Measurements from ENCODE around the gene FMN2. TPM values are rescaled to one million over a fixed set of nuclear protein-coding genes. Genes with fewer than 3 reads are reported as not detected.

Gene FMN2
- total RNA-seq, 1 experiment from 2014 or later: not detected

- H3K4me1 ChIP-seq (ENCODE audit: low read length): no peaks in the 10 kb centered on the region
- H2AFZ ChIP-seq (ENCODE audit: low read length): no peak overlapping the region
- H3K9me3 ChIP-seq (ENCODE audit: low read length): no peaks in the 10 kb centered on the region
- H3K79me2 ChIP-seq (ENCODE audit: low read length): no peaks in the 10 kb centered on the region
- no peak for DNase-seq
- H3K4me2 ChIP-seq (ENCODE audit: low read depth, low read length, poor library complexity, severe bottlenecking): no peak overlapping the region
- no peak overlapping the region for H3K4me3 ChIP-seq (ENCODE audit: low read length)
- H3K9ac ChIP-seq (ENCODE audit: low read length): no peak overlapping the region
- H3K27me3 ChIP-seq (ENCODE audit: low read length): no peaks in the 10 kb centered on the region
- H4K20me1 ChIP-seq (ENCODE audit: insufficient read depth, low read depth, low read length): no peaks in the 10 kb centered on the region
- H3K9me2 ChIP-seq (replicated peaks; ENCODE audit: insufficient read depth, low read length): no peaks in the 10 kb centered on the region
- no peak overlapping the region for H3K27ac ChIP-seq (ENCODE audit: low read length)
- H3K36me3 ChIP-seq (ENCODE audit: insufficient read depth, low read length): no peaks in the 10 kb centered on the region
Observed at GRCh38 chr1:240499012-240499411, 407.3 kb downstream of the FMN2 start.

GRCh38 chr1:240500647-240501046 is 409.0 kb downstream of the FMN2 start:
- DNase-seq: no peak
- Histone ChIP-seq H3K27ac (ENCODE audit: low read length) (no peak overlapping the region), H3K4me1 (ENCODE audit: low read length) (no peaks in the 10 kb centered on the region), H3K9me2 (replicated peaks; ENCODE audit: insufficient read depth, low read length) (no peaks in the 10 kb centered on the region), H3K79me2 (ENCODE audit: low read length) (no peaks in the 10 kb centered on the region), H3K27me3 (ENCODE audit: low read length) (no peaks in the 10 kb centered on the region), H3K4me3 (ENCODE audit: low read length) (no peak overlapping the region), H3K9me3 (ENCODE audit: low read length) (0 out of 2 replicates have a peak, but pooled peaks cover 3% of the 10 kb centered on the region), H2AFZ (ENCODE audit: low read length) (no peak overlapping the region), H3K4me2 (ENCODE audit: low read depth, low read length, poor library complexity, severe bottlenecking) (no peak overlapping the region), H3K9ac (ENCODE audit: low read length) (no peak overlapping the region), H3K36me3 (ENCODE audit: insufficient read depth, low read length) (no peaks in the 10 kb centered on the region), H4K20me1 (ENCODE audit: insufficient read depth, low read depth, low read length) (no peaks in the 10 kb centered on the region)

GRCh38 chr1:240501115-240501514 is 409.4 kb downstream of the FMN2 start:
- no peaks in the 10 kb centered on the region for H3K9me2 ChIP-seq (replicated peaks; ENCODE audit: insufficient read depth, low read length)
- no peak overlapping the region for H3K9ac ChIP-seq (ENCODE audit: low read length)
- no peaks in the 10 kb centered on the region for H3K4me1 ChIP-seq (ENCODE audit: low read length)
- no peak overlapping the region for H3K27ac ChIP-seq (ENCODE audit: low read length)
- no peak overlapping the region for H3K4me3 ChIP-seq (ENCODE audit: low read length)
- H3K27me3 ChIP-seq (ENCODE audit: low read length): no peaks in the 10 kb centered on the region
- H3K36me3 ChIP-seq (ENCODE audit: insufficient read depth, low read length): no peaks in the 10 kb centered on the region
- H4K20me1 ChIP-seq (ENCODE audit: insufficient read depth, low read depth, low read length): no peaks in the 10 kb centered on the region
- H3K79me2 ChIP-seq (ENCODE audit: low read length): no peaks in the 10 kb centered on the region
- no peak for DNase-seq
- no peak overlapping the region for H3K4me2 ChIP-seq (ENCODE audit: low read depth, low read length, poor library complexity, severe bottlenecking)
- H3K9me3 ChIP-seq (ENCODE audit: low read length): 0 out of 2 replicates have a peak, but pooled peaks cover 3% of the 10 kb centered on the region
- no peak overlapping the region for H2AFZ ChIP-seq (ENCODE audit: low read length)

GRCh38 chr1:240503036-240503435 is 411.4 kb downstream of the FMN2 start:
- no peaks in the 10 kb centered on the region for H4K20me1 ChIP-seq (ENCODE audit: insufficient read depth, low read depth, low read length)
- no peak overlapping the region for H3K9ac ChIP-seq (ENCODE audit: low read length)
- no peak for DNase-seq
- H3K27ac ChIP-seq (ENCODE audit: low read length): no peak overlapping the region
- 0 out of 2 replicates have a peak, but pooled peaks cover 3% of the 10 kb centered on the region for H3K9me3 ChIP-seq (ENCODE audit: low read length)
- no peaks in the 10 kb centered on the region for H3K27me3 ChIP-seq (ENCODE audit: low read length)
- no peaks in the 10 kb centered on the region for H3K9me2 ChIP-seq (replicated peaks; ENCODE audit: insufficient read depth, low read length)
- no peaks in the 10 kb centered on the region for H3K4me1 ChIP-seq (ENCODE audit: low read length)
- no peak overlapping the region for H2AFZ ChIP-seq (ENCODE audit: low read length)
- H3K4me2 ChIP-seq (ENCODE audit: low read depth, low read length, poor library complexity, severe bottlenecking): no peak overlapping the region
- H3K4me3 ChIP-seq (ENCODE audit: low read length): no peak overlapping the region
- no peaks in the 10 kb centered on the region for H3K36me3 ChIP-seq (ENCODE audit: insufficient read depth, low read length)
- no peaks in the 10 kb centered on the region for H3K79me2 ChIP-seq (ENCODE audit: low read length)

DNA sequence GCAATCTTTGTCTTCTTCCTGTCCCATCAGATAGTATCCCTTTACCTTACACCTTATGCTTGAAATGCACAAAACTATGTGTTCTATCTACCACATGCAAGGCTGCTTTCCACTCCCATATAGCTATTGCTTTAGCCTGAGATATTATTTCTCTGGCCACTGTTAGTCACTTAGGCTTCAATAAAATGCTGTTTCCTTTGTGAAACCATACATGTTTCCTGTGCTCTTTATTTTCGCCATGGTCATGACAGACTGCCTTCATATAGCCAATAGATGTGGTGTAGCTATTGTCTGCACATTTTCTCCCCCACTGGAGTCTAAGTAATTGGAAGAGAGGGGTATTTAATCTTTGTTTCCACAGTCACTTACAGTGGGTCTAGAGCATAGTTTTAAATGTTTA is 411.9 kb downstream of the FMN2 start:
- Histone ChIP-seq H3K9ac (ENCODE audit: low read length) (no peak overlapping the region), H3K27me3 (ENCODE audit: low read length) (no peaks in the 10 kb centered on the region), H3K4me2 (ENCODE audit: low read depth, low read length, poor library complexity, severe bottlenecking) (no peak overlapping the region), H3K4me1 (ENCODE audit: low read length) (no peaks in the 10 kb centered on the region), H3K4me3 (ENCODE audit: low read length) (no peak overlapping the region), H4K20me1 (ENCODE audit: insufficient read depth, low read depth, low read length) (no peaks in the 10 kb centered on the region), H3K27ac (ENCODE audit: low read length) (no peak overlapping the region), H3K79me2 (ENCODE audit: low read length) (no peaks in the 10 kb centered on the region), H3K9me2 (replicated peaks; ENCODE audit: insufficient read depth, low read length) (no peaks in the 10 kb centered on the region), H3K36me3 (ENCODE audit: insufficient read depth, low read length) (no peaks in the 10 kb centered on the region), H2AFZ (ENCODE audit: low read length) (no peak overlapping the region), H3K9me3 (ENCODE audit: low read length) (0 out of 2 replicates have a peak, but pooled peaks cover 3% of the 10 kb centered on the region)
- no peak for DNase-seq

DNA sequence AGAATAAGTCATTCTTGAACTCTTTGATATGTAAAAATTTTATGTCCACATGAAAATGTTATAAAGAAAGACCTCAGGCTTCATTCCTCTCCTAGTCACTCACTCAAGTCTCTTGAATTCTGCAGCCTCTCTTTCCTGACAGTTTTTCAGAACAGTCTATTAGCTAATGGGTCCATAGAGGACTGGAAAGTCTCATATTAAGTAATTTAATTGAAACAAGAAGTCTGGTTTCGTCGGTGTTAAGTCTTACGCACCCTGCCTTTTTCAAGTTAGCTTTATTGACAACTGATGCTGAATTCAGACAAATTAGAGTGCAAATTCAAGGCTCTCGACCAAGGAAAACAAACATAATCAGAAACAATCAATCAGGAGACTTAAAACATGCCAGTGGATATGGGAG is 414.5 kb downstream of the FMN2 start:
- H3K4me2 ChIP-seq (ENCODE audit: low read depth, low read length, poor library complexity, severe bottlenecking): no peak overlapping the region
- H3K27me3 ChIP-seq (ENCODE audit: low read length): no peaks in the 10 kb centered on the region
- H3K4me3 ChIP-seq (ENCODE audit: low read length): no peak overlapping the region
- H3K36me3 ChIP-seq (ENCODE audit: insufficient read depth, low read length): no peaks in the 10 kb centered on the region
- no peak for DNase-seq
- H4K20me1 ChIP-seq (ENCODE audit: insufficient read depth, low read depth, low read length): no peaks in the 10 kb centered on the region
- no peaks in the 10 kb centered on the region for H3K4me1 ChIP-seq (ENCODE audit: low read length)
- 0 out of 2 replicates have a peak, but pooled peaks cover 3% of the 10 kb centered on the region for H3K9me3 ChIP-seq (ENCODE audit: low read length)
- H3K9ac ChIP-seq (ENCODE audit: low read length): no peak overlapping the region
- H3K9me2 ChIP-seq (replicated peaks; ENCODE audit: insufficient read depth, low read length): no peaks in the 10 kb centered on the region
- H3K79me2 ChIP-seq (ENCODE audit: low read length): no peaks in the 10 kb centered on the region
- no peak overlapping the region for H3K27ac ChIP-seq (ENCODE audit: low read length)
- no peak overlapping the region for H2AFZ ChIP-seq (ENCODE audit: low read length)

- no peaks in the 10 kb centered on the region for H4K20me1 ChIP-seq (ENCODE audit: insufficient read depth, low read depth, low read length)
- H3K4me2 ChIP-seq (ENCODE audit: low read depth, low read length, poor library complexity, severe bottlenecking): no peak overlapping the region
- no peaks in the 10 kb centered on the region for H3K4me1 ChIP-seq (ENCODE audit: low read length)
- H3K27me3 ChIP-seq (ENCODE audit: low read length): no peaks in the 10 kb centered on the region
- no peak overlapping the region for H3K9ac ChIP-seq (ENCODE audit: low read length)
- H3K79me2 ChIP-seq (ENCODE audit: low read length): no peaks in the 10 kb centered on the region
- no peak overlapping the region for H3K4me3 ChIP-seq (ENCODE audit: low read length)
- no peak for DNase-seq
- no peaks in the 10 kb centered on the region for H3K9me2 ChIP-seq (replicated peaks; ENCODE audit: insufficient read depth, low read length)
- no peak overlapping the region for H3K27ac ChIP-seq (ENCODE audit: low read length)
- H2AFZ ChIP-seq (ENCODE audit: low read length): no peak overlapping the region
- H3K36me3 ChIP-seq (ENCODE audit: insufficient read depth, low read length): no peaks in the 10 kb centered on the region
- 0 out of 2 replicates have a peak, but pooled peaks cover 3% of the 10 kb centered on the region for H3K9me3 ChIP-seq (ENCODE audit: low read length)
Observed at GRCh38 chr1:240508201-240508600, 416.5 kb downstream of the FMN2 start.

DNA sequence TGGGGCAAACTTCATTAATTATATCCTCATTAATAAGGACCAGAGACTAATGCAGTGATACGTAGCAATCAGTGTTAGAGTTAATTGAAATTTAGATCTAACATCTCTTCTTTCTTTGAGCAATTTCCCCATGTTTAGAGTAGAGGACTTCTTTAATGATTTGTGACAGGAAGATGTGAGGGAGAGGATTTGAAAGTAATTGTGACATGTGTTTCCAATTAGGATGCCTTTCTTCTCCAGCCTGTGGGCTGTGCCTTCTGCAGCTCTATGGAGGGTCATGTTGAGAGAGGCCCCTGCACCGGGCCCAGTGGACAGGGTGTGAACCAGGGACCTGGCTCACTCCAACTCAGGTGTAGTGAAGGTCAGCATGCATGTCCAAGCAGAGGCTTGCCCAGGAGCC is 417.3 kb downstream of the FMN2 start:
- no peak overlapping the region for H3K27ac ChIP-seq (ENCODE audit: low read length)
- H3K4me3 ChIP-seq (ENCODE audit: low read length): no peak overlapping the region
- H3K4me1 ChIP-seq (ENCODE audit: low read length): no peaks in the 10 kb centered on the region
- H3K9ac ChIP-seq (ENCODE audit: low read length): no peak overlapping the region
- H3K9me2 ChIP-seq (replicated peaks; ENCODE audit: insufficient read depth, low read length): no peaks in the 10 kb centered on the region
- DNase-seq: no peak
- H3K79me2 ChIP-seq (ENCODE audit: low read length): no peaks in the 10 kb centered on the region
- H3K27me3 ChIP-seq (ENCODE audit: low read length): no peaks in the 10 kb centered on the region
- H3K36me3 ChIP-seq (ENCODE audit: insufficient read depth, low read length): no peaks in the 10 kb centered on the region
- H3K4me2 ChIP-seq (ENCODE audit: low read depth, low read length, poor library complexity, severe bottlenecking): no peak overlapping the region
- H4K20me1 ChIP-seq (ENCODE audit: insufficient read depth, low read depth, low read length): no peaks in the 10 kb centered on the region
- H2AFZ ChIP-seq (ENCODE audit: low read length): no peak overlapping the region
- H3K9me3 ChIP-seq (ENCODE audit: low read length): 0 out of 2 replicates have a peak, but pooled peaks cover 3% of the 10 kb centered on the region

DNA sequence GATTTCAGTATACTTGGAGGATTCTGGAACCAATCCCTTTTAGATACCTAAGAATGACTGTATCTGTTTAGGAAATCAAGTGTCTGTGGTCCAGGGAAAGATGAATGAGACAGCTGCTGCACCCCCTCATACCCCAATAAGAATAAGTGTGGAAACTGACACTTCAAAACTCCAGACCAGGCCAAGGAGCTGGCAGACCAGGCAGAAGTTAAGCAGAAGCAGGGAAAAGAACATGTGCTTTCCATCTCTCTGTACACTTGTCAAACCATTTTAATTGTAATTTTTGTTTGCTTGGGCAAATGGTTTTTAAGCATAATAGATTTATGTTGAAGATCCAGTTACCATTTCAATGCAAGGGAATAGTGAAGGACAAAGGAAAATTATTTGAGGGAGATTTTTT is 420.1 kb downstream of the FMN2 start:
- Histone ChIP-seq H4K20me1 (ENCODE audit: insufficient read depth, low read depth, low read length) (no peaks in the 10 kb centered on the region), H3K9me3 (ENCODE audit: low read length) (no peaks in the 10 kb centered on the region), H3K4me1 (ENCODE audit: low read length) (no peaks in the 10 kb centered on the region), H3K36me3 (ENCODE audit: insufficient read depth, low read length) (no peaks in the 10 kb centered on the region), H3K9ac (ENCODE audit: low read length) (no peak overlapping the region), H3K27me3 (ENCODE audit: low read length) (no peaks in the 10 kb centered on the region), H3K4me2 (ENCODE audit: low read depth, low read length, poor library complexity, severe bottlenecking) (no peak overlapping the region), H3K79me2 (ENCODE audit: low read length) (no peaks in the 10 kb centered on the region), H3K27ac (ENCODE audit: low read length) (no peak overlapping the region), H3K9me2 (replicated peaks; ENCODE audit: insufficient read depth, low read length) (no peaks in the 10 kb centered on the region), H3K4me3 (ENCODE audit: low read length) (no peak overlapping the region), H2AFZ (ENCODE audit: low read length) (no peak overlapping the region)
- no peak for DNase-seq

Measured in Karpas-422 (cell line).